Peyer's patch (tissue), 4 donors: ENCODE results near the gene SMYD3.

ENCODE experiments used
- POLR2A ChIP-seq, 2 donors: fragments of 450-650 bp; IDR thresholded peaks; one replicate each; pipeline ENCODE4 v1.5.1; 2017; ENCODE audit warnings: antibody characterized with exemption in 2 of 2, mild to moderate bottlenecking in 2 of 2, moderate library complexity in 2 of 2
- TF ChIP-seq, protein P1 (sequence below), 6 experiments: fragments of 450-650 bp in 4 of 6; fragments of 200-600 bp in 2 of 6; sonication (generic) in 1 of 6; IDR thresholded peaks; one replicate each; pipeline ENCODE4 v1.5.1; 2017 to 2019; ENCODE audit warnings: antibody characterized with exemption in 6 of 6, mild to moderate bottlenecking in 3 of 6, moderate library complexity in 1 of 6

DNA sequence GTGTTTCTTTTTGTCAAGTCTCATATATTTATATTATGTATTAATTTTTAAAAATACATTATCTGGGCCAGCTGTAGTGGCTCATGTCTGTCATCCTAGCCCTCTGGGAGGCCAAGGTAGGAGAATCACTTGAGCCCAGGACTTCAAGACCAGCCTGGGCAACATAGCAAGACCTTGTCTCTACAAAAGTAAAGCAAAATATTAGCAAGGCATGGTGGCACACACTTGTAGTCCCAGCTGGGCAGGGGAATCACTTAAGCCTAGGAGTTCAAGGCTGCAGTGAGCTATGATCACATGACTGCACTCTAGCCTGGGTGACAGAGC is 189.1 kb downstream of the SMYD3 start:
- TF ChIP-seq, protein P1, sequence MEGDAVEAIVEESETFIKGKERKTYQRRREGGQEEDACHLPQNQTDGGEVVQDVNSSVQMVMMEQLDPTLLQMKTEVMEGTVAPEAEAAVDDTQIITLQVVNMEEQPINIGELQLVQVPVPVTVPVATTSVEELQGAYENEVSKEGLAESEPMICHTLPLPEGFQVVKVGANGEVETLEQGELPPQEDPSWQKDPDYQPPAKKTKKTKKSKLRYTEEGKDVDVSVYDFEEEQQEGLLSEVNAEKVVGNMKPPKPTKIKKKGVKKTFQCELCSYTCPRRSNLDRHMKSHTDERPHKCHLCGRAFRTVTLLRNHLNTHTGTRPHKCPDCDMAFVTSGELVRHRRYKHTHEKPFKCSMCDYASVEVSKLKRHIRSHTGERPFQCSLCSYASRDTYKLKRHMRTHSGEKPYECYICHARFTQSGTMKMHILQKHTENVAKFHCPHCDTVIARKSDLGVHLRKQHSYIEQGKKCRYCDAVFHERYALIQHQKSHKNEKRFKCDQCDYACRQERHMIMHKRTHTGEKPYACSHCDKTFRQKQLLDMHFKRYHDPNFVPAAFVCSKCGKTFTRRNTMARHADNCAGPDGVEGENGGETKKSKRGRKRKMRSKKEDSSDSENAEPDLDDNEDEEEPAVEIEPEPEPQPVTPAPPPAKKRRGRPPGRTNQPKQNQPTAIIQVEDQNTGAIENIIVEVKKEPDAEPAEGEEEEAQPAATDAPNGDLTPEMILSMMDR (IDR thresholded peaks at IDR 0.05) = no peak
- TF ChIP-seq POLR2A (IDR thresholded peaks at IDR 0.05) = no peak
